MM.1S (cell line): ENCODE data around the gene LGR4.

Experiments used
- DNase-seq: peaks from one replicate; pipeline ENCODE4 v3.0.0-alpha.2; 2015
- H2AFZ ChIP-seq: fragments of 300-600 bp; sonication (generic); 2 replicates; pipeline ENCODE4 v1.6.0; 2016; ENCODE audit warnings: antibody characterized with exemption, low read length
- H3F3A ChIP-seq: fragments of 300-600 bp; sonication (generic); 2 replicates; pipeline ENCODE4 v1.6.1; 2016; ENCODE audit warnings: mild to moderate bottlenecking, antibody characterized with exemption, low read length, moderate library complexity, mixed read lengths; ENCODE audit not compliant: insufficient read depth
- H3K27ac ChIP-seq: fragments of 300-600 bp; sonication (generic); 2 replicates; pipeline ENCODE4 v1.5.1; 2016; ENCODE audit warnings: mild to moderate bottlenecking, low read length
- H3K27me3 ChIP-seq: fragments of 300-600 bp; sonication (generic); replicated peaks from 2 replicates; pipeline ENCODE4 v1.6.0; 2016; ENCODE audit warnings: low read length; ENCODE audit not compliant: insufficient read depth
- H3K36me3 ChIP-seq: fragments of 300-600 bp; sonication (generic); replicated peaks from 2 replicates; pipeline ENCODE4 v1.6.1; 2016; ENCODE audit warnings: mild to moderate bottlenecking, low read length, mixed read lengths; ENCODE audit not compliant: insufficient read depth
- H3K4me1 ChIP-seq: fragments of 300-600 bp; sonication (generic); 2 replicates; pipeline ENCODE4 v1.6.1; 2016; ENCODE audit warnings: low read length, mixed read lengths
- H3K4me2 ChIP-seq: fragments of 300-600 bp; sonication (generic); 2 replicates; pipeline ENCODE4 v1.6.0; 2016; ENCODE audit warnings: low read depth, low read length
- H3K4me3 ChIP-seq: fragments of 300-600 bp; sonication (generic); 2 replicates; pipeline ENCODE4 v1.5.1; 2016; ENCODE audit warnings: low read length, mixed read lengths
- H3K79me2 ChIP-seq: fragments of 300-600 bp; sonication (generic); 2 replicates; pipeline ENCODE4 v1.6.1; 2016; ENCODE audit warnings: mixed run types, low read length, mixed read lengths
- H3K9ac ChIP-seq: fragments of 300-600 bp; sonication (generic); 2 replicates; pipeline ENCODE4 v1.6.1; 2016; ENCODE audit warnings: low read length, mixed read lengths
- H3K9me2 ChIP-seq: fragments of 300-600 bp; sonication (generic); replicated peaks from 2 replicates; pipeline ENCODE4 v1.6.1; 2016; ENCODE audit warnings: mild to moderate bottlenecking, low read length, mixed read lengths; ENCODE audit not compliant: insufficient read depth
- H3K9me3 ChIP-seq: fragments of 300-600 bp; sonication (generic); replicated peaks from 2 replicates; pipeline ENCODE4 v1.6.1; 2016; ENCODE audit warnings: mild to moderate bottlenecking, low read length, mixed read lengths; ENCODE audit not compliant: insufficient read depth
- H4K20me1 ChIP-seq: fragments of 300-600 bp; sonication (generic); 2 replicates; pipeline ENCODE4 v1.6.1; 2016; ENCODE audit warnings: mild to moderate bottlenecking, low read length, moderate library complexity, mixed read lengths; ENCODE audit not compliant: insufficient read depth
- EZH2 ChIP-seq: fragments of 300-600 bp; sonication (generic); optimal IDR thresholded peaks from 2 replicates; pipeline ENCODE3; 2017; ENCODE audit warnings: low read depth, mild to moderate bottlenecking, antibody characterized with exemption, low read length, mixed read lengths
- EZH2phosphoT487 ChIP-seq: fragments of 300-600 bp; sonication (generic); IDR thresholded peaks from 2 replicates; pipeline ENCODE4 v1.6.1; 2018; ENCODE audit warnings: antibody characterized with exemption, low read length
- TF ChIP-seq, protein P1 (sequence below): fragments of 300-600 bp; sonication (generic); IDR thresholded peaks from 2 replicates; pipeline ENCODE4 v1.5.1; 2016; ENCODE audit warnings: antibody characterized with exemption, low read length, mixed read lengths

The LGR4 gene

DNA sequence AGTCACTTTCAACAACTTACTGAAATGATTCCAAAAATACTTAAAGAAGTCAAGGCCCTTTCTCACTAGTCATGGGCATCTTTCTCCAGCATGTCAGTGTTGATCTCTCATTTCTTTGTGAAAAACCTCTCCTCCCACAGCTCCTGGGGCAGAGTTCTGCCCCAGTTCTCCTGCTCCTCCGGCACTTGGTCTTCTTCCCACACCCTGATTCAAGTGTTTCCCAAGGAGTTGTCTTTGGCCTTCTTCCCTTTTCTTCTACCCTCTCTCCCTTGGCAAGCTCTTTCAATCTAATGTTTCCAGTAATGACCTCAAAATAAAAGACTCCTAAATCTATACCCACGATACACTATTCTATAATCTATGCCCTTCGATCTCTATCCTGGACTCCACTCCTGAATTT is 67.5 kb downstream of the LGR4 start:
- Histone ChIP-seq H3K36me3 (no peaks in the 10 kb centered on the region), H3K27ac (no peak overlapping the region), H3K79me2 (no peaks in the 10 kb centered on the region), H3K9me2 (no peaks in the 10 kb centered on the region), H3K4me2 (no peak overlapping the region), H3K4me3 (no peak overlapping the region), H3K4me1 (no peaks in the 10 kb centered on the region), H3K9ac (no peak overlapping the region), H3K27me3 (no peaks in the 10 kb centered on the region), H4K20me1 (no peaks in the 10 kb centered on the region), H3F3A (no peaks in the 10 kb centered on the region), H3K9me3 (no peaks in the 10 kb centered on the region), H2AFZ (no peak overlapping the region)
- no peak for DNase-seq
- TF ChIP-seq, protein P1, sequence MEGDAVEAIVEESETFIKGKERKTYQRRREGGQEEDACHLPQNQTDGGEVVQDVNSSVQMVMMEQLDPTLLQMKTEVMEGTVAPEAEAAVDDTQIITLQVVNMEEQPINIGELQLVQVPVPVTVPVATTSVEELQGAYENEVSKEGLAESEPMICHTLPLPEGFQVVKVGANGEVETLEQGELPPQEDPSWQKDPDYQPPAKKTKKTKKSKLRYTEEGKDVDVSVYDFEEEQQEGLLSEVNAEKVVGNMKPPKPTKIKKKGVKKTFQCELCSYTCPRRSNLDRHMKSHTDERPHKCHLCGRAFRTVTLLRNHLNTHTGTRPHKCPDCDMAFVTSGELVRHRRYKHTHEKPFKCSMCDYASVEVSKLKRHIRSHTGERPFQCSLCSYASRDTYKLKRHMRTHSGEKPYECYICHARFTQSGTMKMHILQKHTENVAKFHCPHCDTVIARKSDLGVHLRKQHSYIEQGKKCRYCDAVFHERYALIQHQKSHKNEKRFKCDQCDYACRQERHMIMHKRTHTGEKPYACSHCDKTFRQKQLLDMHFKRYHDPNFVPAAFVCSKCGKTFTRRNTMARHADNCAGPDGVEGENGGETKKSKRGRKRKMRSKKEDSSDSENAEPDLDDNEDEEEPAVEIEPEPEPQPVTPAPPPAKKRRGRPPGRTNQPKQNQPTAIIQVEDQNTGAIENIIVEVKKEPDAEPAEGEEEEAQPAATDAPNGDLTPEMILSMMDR: no peak
- no peak for TF ChIP-seq EZH2
- TF ChIP-seq EZH2phosphoT487: no peak

- Histone ChIP-seq H3K4me1 (no peaks in the 10 kb centered on the region), H3K79me2 (no peaks in the 10 kb centered on the region), H3F3A (no peaks in the 10 kb centered on the region), H3K4me2 (no peak overlapping the region), H4K20me1 (no peaks in the 10 kb centered on the region), H3K9ac (no peak overlapping the region), H3K27ac (no peak overlapping the region), H3K4me3 (no peak overlapping the region), H3K36me3 (no peaks in the 10 kb centered on the region), H2AFZ (no peak overlapping the region), H3K9me2 (no peaks in the 10 kb centered on the region), H3K27me3 (no peaks in the 10 kb centered on the region), H3K9me3 (no peaks in the 10 kb centered on the region)
- no peak for TF ChIP-seq EZH2phosphoT487
- DNase-seq: no peak
Observed at GRCh38 chr11:27404427-27404826, 68.2 kb downstream of the LGR4 start.

- no peak overlapping the region for H3K4me2 ChIP-seq
- H3K9me3 ChIP-seq: no peaks in the 10 kb centered on the region
- no peaks in the 10 kb centered on the region for H3F3A ChIP-seq
- no peaks in the 10 kb centered on the region for H3K9me2 ChIP-seq
- H3K27me3 ChIP-seq: no peaks in the 10 kb centered on the region
- TF ChIP-seq EZH2phosphoT487: no peak
- TF ChIP-seq, protein P1: no peak
- no peak for TF ChIP-seq EZH2
- H3K4me3 ChIP-seq: no peak overlapping the region
- H3K4me1 ChIP-seq: no peaks in the 10 kb centered on the region
- H3K79me2 ChIP-seq: no peaks in the 10 kb centered on the region
- H3K27ac ChIP-seq: no peak overlapping the region
- DNase-seq: no peak
- no peaks in the 10 kb centered on the region for H3K36me3 ChIP-seq
- no peak overlapping the region for H2AFZ ChIP-seq
- no peak overlapping the region for H3K9ac ChIP-seq
- no peaks in the 10 kb centered on the region for H4K20me1 ChIP-seq
Observed at GRCh38 chr11:27403195-27403594, 69.4 kb downstream of the LGR4 start.

- H3K36me3 ChIP-seq: no peaks in the 10 kb centered on the region
- no peak overlapping the region for H3K4me3 ChIP-seq
- no peak overlapping the region for H2AFZ ChIP-seq
- no peaks in the 10 kb centered on the region for H3K27me3 ChIP-seq
- no peaks in the 10 kb centered on the region for H3K79me2 ChIP-seq
- H3K4me1 ChIP-seq: no peaks in the 10 kb centered on the region
- H3K9ac ChIP-seq: no peak overlapping the region
- no peak overlapping the region for H3K27ac ChIP-seq
- no peak for DNase-seq
- no peaks in the 10 kb centered on the region for H3K9me3 ChIP-seq
- no peaks in the 10 kb centered on the region for H3K9me2 ChIP-seq
- H3K4me2 ChIP-seq: no peak overlapping the region
- TF ChIP-seq, protein P1: no peak
- TF ChIP-seq EZH2: no peak
- no peak for TF ChIP-seq EZH2phosphoT487
- H3F3A ChIP-seq: no peaks in the 10 kb centered on the region
- H4K20me1 ChIP-seq: no peaks in the 10 kb centered on the region
Observed at GRCh38 chr11:27402450-27402849, 70.1 kb downstream of the LGR4 start.
